LNCAP (cell line): ENCODE data around the gene PECR.

Experiments
- CTCF ChIP-seq: fragments of 450-650 bp; IDR thresholded peaks from 2 replicates; pipeline ENCODE4 v1.5.1; 2017; ENCODE audit warnings: mild to moderate bottlenecking

Gene PECR

DNA sequence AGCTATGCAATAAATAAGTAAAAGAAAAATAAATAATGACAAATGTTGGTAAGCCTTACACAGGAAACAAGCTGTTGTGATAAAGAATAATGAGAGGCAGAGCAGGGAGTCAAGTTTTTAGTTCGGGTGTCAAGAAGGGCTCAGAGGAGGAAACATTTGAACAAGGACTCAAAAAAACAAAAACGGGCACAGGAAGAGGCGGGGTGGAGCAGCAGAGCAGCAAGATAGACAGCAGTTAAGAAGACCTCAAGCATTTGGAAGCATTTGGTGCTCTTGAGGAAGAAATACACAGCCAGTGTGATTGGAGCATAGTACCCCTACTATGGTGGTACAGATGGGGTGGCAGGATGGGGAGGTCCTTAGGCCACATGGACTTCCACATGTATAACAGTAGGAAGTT lies 2.9 kb upstream of the PECR start:
- no peak for TF ChIP-seq CTCF

GRCh38 chr2:216083464-216084281 lies 2.1 kb upstream of the PECR start:
- no peak for TF ChIP-seq CTCF

DNA sequence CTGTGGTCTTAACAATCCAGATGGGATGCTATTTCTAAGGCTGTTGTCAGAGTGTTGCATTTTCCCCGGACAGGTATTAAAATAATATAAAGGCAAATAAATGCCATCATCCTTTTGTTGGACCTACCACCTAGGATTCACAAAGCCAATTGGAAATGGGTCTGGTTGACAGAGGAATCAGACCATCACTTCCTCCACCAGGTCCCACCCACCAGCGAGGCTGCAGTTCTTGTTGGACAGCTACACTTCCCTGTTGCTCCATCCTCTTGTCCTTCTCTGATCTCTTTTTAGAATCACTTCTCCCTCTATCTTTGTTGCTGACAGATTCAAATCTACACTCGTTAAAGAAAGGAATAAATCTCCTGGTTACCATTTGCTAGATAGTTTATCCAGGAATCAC lies 1.2 kb upstream of the PECR start:
- no peak for TF ChIP-seq CTCF

- no peak for TF ChIP-seq CTCF
Observed at GRCh38 chr2:216082117-216082711, 605 bp upstream of the PECR start.

- TF ChIP-seq CTCF, result no peak
Observed at GRCh38 chr2:216081012-216081411, 597 bp downstream of the PECR start.

DNA sequence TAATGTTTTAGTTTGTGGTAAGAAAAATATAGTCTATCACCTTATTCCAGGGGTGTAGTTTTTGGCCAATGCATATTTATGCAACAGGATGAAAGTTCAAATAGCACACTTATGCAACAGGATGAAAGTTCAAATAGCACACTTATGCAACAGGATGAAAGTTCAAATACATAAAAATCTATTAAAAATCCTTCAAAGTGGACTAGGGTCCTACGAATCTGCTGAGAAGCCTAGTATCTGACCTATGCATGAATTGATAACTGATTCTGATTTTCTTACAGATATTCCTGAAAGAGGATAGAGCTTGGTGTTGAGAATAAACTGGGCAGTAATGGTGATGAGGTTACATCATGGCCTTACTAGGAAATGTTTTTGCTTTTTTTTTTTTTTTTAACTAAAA lies 2.8 kb downstream of the PECR start:
- no peak for TF ChIP-seq CTCF

GRCh38 chr2:216075510-216076485 lies 5.8 kb downstream of the PECR start:
- no peak for TF ChIP-seq CTCF
